Spleen (tissue), 11 donors: ENCODE results near the gene TPRG1. TPM values are rescaled to one million over a fixed set of nuclear protein-coding genes. Genes with fewer than 3 reads are reported as not detected.

Experiments used
- DNase-seq: peaks from one replicate; pipeline ENCODE4 v3.0.0-alpha.2; 2020
- H3K27ac ChIP-seq, 8 donors: fragments of 200-600 bp; sonication (generic) in 7 of 8; 1 replicate in 4 of 8; 2 replicates in 4 of 8; pipeline versions ENCODE4 v1.5.0 to v1.8.0; 2016 to 2021; ENCODE audit warnings: inconsistent platforms in 4 of 8, mild to moderate bottlenecking in 4 of 8, moderate library complexity in 1 of 8
- H3K27me3 ChIP-seq, 7 donors: fragments of 200-600 bp; sonication (generic) in 6 of 7; replicated peaks in 1 of 7; 1 replicate in 4 of 7; 2 replicates in 3 of 7; pipeline versions ENCODE4 v1.5.0 to v1.8.0; 2016 to 2021; ENCODE audit warnings: inconsistent platforms in 3 of 7, mild to moderate bottlenecking in 1 of 7
- H3K36me3 ChIP-seq, 6 donors: fragments of 200-600 bp; sonication (generic) in 5 of 6; 1 replicate in 4 of 6; 2 replicates in 2 of 6; pipeline versions ENCODE4 v1.5.0 to v1.8.0; 2016 to 2021; ENCODE audit warnings: inconsistent platforms in 2 of 6
- H3K4me1 ChIP-seq, 6 donors: fragments of 200-600 bp; sonication (generic) in 5 of 6; 1 replicate in 3 of 6; 2 replicates in 3 of 6; pipeline versions ENCODE4 v1.5.0 to v1.8.0; 2016 to 2021; ENCODE audit warnings: inconsistent platforms in 3 of 6
- H3K4me3 ChIP-seq, 8 donors: fragments of 200-600 bp; sonication (generic) in 7 of 8; 1 replicate in 4 of 8; 2 replicates in 4 of 8; pipeline versions ENCODE4 v1.5.0 to v1.8.0; 2016 to 2021; ENCODE audit warnings: inconsistent platforms in 4 of 8, mild to moderate bottlenecking in 4 of 8, moderate library complexity in 2 of 8
- H3K9me3 ChIP-seq, 8 donors: fragments of 200-600 bp; sonication (generic) in 7 of 8; 1 replicate in 4 of 8; 2 replicates in 4 of 8; pipeline versions ENCODE4 v1.5.0 to v1.8.0; 2016 to 2021; ENCODE audit warnings: inconsistent platforms in 4 of 8
- POLR2A ChIP-seq, 3 donors: fragments of 450-650 bp; IDR thresholded peaks; one replicate each; pipeline ENCODE4 v1.5.1; 2017; ENCODE audit warnings: antibody characterized with exemption in 3 of 3, mild to moderate bottlenecking in 1 of 3
- POLR2AphosphoS5 ChIP-seq, 3 donors: sonication (generic); formaldehyde crosslinking; IDR thresholded peaks; one replicate each; pipeline ENCODE4 v1.5.1; 2017; ENCODE audit warnings: antibody characterized with exemption in 3 of 3
- WGBS, 5 donors: extraction: QIAGEN DNeasy Blood & Tissue Kit in 3 of 5; methylation state at CpG; one replicate each; pipeline versions ENCODE4 v1.1.5 to v1.1.7; 2013 to 2018; 5-methylcytosine and 5-hydroxymethylcytosine counted together
- intact Hi-C: fragments of 100-400 bp; cut with DNase I; formaldehyde crosslinking; loops from one replicate; pipeline ENCODE4 v1.15.0; 2023; ENCODE audit warnings: low total_unique reads
- polyA plus RNA-seq, 3 donors: library from polyadenylated mRNA; stranded (reverse); fragments of 200-250 nt; gene quantifications; one replicate each; pipeline ENCODE4 v1.2.1, GENCODE V29; 2013
- total RNA-seq, 7 donors: library from RNA; depleted of rRNA in 3 of 7; stranded (reverse); fragments of >200 nt in 3 of 7; fragmentation: NEBNext Ultra II Directional in 4 of 7; extraction: Animal tissue kit (Norgen Biotek cat#: 25700) in 4 of 7; gene quantifications; one replicate each; pipeline versions ENCODE4 v1.1.0 to v1.2.1, GENCODE V29; 2016 to 2021
- TF ChIP-seq, protein P1 (sequence below), 11 experiments: fragments of 200-600 bp in 7 of 11; fragments of 450-650 bp in 4 of 11; sonication (generic) in 4 of 11; IDR thresholded peaks in 8 of 11; conservative IDR thresholded peaks in 3 of 11; 1 replicate in 7 of 11; 2 replicates in 4 of 11; pipeline versions ENCODE4 v1.4.0 to v1.8.0; 2016 to 2021; ENCODE audit warnings: antibody characterized with exemption in 11 of 11, inconsistent platforms in 4 of 11, mild to moderate bottlenecking in 1 of 11
- donor health status: healthy with polysubstance abuse.
- donor health status: DM: no; HTN: no; CAD: no; lungs with moderate emphysema.
- donor health status: DM: no; HTN: no; CAD: no.
- donor health status: Bipolar disorder and iron deficiency.
- donor health status: healthy.
- donor health status: DM: no; HTN: no; CAD: no.
- donor health status: DM: yes; HTN: yes; CAD: no.

The TPRG1 gene
- total and polyA plus RNA-seq, 10 donors = 0.29 to 11.7 (median 4.6) TPM

GRCh38 chr3:189309400-189309975 is 137.7 kb downstream of the TPRG1 start:
- H3K36me3 ChIP-seq = no peaks in the 10 kb centered on the region
- no peak for TF ChIP-seq POLR2A (IDR thresholded peaks at IDR 0.05)
- no peak for TF ChIP-seq POLR2AphosphoS5 (IDR thresholded peaks at IDR 0.05)
- TF ChIP-seq, protein P1, sequence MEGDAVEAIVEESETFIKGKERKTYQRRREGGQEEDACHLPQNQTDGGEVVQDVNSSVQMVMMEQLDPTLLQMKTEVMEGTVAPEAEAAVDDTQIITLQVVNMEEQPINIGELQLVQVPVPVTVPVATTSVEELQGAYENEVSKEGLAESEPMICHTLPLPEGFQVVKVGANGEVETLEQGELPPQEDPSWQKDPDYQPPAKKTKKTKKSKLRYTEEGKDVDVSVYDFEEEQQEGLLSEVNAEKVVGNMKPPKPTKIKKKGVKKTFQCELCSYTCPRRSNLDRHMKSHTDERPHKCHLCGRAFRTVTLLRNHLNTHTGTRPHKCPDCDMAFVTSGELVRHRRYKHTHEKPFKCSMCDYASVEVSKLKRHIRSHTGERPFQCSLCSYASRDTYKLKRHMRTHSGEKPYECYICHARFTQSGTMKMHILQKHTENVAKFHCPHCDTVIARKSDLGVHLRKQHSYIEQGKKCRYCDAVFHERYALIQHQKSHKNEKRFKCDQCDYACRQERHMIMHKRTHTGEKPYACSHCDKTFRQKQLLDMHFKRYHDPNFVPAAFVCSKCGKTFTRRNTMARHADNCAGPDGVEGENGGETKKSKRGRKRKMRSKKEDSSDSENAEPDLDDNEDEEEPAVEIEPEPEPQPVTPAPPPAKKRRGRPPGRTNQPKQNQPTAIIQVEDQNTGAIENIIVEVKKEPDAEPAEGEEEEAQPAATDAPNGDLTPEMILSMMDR (IDR thresholded peaks at IDR 0.05 in 8 of 11, conservative IDR thresholded peaks at IDR 0.05 in 3 of 11) = no peak
- WGBS, 5 donors = 72 to 85% (median 76%) methylated on average over 6 of the region's 6 CpGs
- H3K4me3 ChIP-seq = no peak overlapping the region
- intact Hi-C loops = no loop called here
- no peak overlapping the region for H3K27ac ChIP-seq
- DNase-seq = no peak
- H3K9me3 ChIP-seq = no peaks in the 10 kb centered on the region
- no peaks in the 10 kb centered on the region for H3K27me3 ChIP-seq
- H3K4me1 ChIP-seq = no peaks in the 10 kb centered on the region

DNA sequence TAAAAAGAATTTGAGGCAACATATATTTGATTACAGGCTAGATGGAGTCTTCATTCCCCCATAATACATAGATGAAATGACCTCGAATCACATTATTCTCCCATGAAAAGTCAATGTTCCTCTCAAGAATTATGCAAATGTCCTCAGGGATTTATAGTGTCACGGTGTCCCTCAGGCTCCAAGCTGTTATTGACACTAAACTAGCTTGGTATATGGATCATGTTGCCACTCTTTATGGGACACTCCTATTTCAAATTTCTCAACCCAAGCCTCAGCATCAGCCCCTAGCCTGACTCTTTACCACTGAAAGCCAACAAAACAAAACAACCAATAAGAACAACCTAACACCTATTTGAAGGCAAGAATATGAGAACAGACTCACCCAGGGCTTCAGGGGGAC is 139.8 kb downstream of the TPRG1 start:
- no peak overlapping the region for H3K27ac ChIP-seq
- no peak overlapping the region for H3K4me3 ChIP-seq
- 86 to 96% (median 90%) methylated on average over 2 of the region's 2 CpGs for WGBS, 5 donors
- H3K4me1 ChIP-seq = no peaks in the 10 kb centered on the region
- intact Hi-C loops = no loop called here
- no peaks in the 10 kb centered on the region for H3K27me3 ChIP-seq
- H3K9me3 ChIP-seq = no peaks in the 10 kb centered on the region
- DNase-seq = no peak
- TF ChIP-seq, protein P1 (IDR thresholded peaks at IDR 0.05 in 8 of 11, conservative IDR thresholded peaks at IDR 0.05 in 3 of 11) = no peak
- TF ChIP-seq POLR2AphosphoS5 (IDR thresholded peaks at IDR 0.05) = no peak
- no peak for TF ChIP-seq POLR2A (IDR thresholded peaks at IDR 0.05)
- H3K36me3 ChIP-seq = no peaks in the 10 kb centered on the region

- WGBS, 5 donors = 89 to 97% (median 95%) methylated on average over 4 of the region's 4 CpGs
- Histone ChIP-seq H3K36me3 (no peaks in the 10 kb centered on the region), H3K4me3 (no peak overlapping the region), H3K4me1 (no peaks in the 10 kb centered on the region), H3K27me3 (peaks cover 0 to 1% (median 0%) of the 10 kb centered on the region in 7 donors), H3K9me3 (no peaks in the 10 kb centered on the region), H3K27ac (no peak overlapping the region)
- no peak for DNase-seq
- intact Hi-C loops = no loop called here
- TF ChIP-seq, protein P1 (IDR thresholded peaks at IDR 0.05 in 8 of 11, conservative IDR thresholded peaks at IDR 0.05 in 3 of 11) = no peak
- TF ChIP-seq POLR2A (IDR thresholded peaks at IDR 0.05) (no peak), POLR2AphosphoS5 (IDR thresholded peaks at IDR 0.05) (no peak)
Observed at GRCh38 chr3:189312866-189313265, 141.1 kb downstream of the TPRG1 start.

DNA sequence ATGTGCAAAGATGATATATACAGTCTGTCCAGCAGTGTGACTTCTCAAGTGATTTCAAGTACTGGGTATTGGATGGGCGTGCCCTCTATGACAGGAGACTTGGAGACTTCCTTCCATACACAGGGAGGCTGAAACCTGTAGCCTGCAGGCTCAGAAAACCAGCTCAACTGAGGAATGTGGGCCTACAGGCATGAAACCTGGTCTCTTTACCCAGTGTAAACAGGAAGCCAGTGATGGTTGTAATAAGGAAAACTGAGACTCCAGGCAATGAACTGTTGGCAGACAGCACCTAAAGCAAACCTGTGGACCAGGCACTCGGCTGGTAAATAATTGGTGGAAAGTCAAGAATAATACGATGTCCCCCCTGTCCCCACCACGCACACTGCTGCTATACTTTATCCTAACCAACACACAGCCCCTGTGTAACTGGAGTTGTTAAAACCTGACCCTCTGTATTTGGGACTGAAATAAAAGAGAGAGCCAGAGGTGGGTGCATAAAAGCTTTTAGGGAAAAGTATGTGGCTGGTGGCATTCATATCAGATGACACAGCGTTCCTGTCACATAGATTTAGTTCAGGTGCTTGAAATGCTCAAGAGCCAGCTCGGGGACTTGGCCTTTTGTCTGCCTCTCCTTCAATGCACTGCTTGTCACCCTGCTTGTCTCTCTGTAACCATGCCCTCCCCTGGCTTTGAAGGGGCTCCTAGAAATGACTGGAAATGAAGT is 144.7 kb downstream of the TPRG1 start:
- H3K4me1 ChIP-seq = no peaks in the 10 kb centered on the region
- no peak for DNase-seq
- H3K27me3 ChIP-seq = peaks cover 0 to 9% (median 0%) of the 10 kb centered on the region in 7 donors
- H3K9me3 ChIP-seq = no peaks in the 10 kb centered on the region
- intact Hi-C loops = no loop called here
- WGBS, 5 donors = 76 to 90% (median 86%) methylated on average over 6 of the region's 6 CpGs
- no peak for TF ChIP-seq POLR2A (IDR thresholded peaks at IDR 0.05)
- TF ChIP-seq POLR2AphosphoS5 (IDR thresholded peaks at IDR 0.05) = no peak
- TF ChIP-seq, protein P1 (IDR thresholded peaks at IDR 0.05 in 8 of 11, conservative IDR thresholded peaks at IDR 0.05 in 3 of 11) = no peak
- no peak overlapping the region for H3K4me3 ChIP-seq
- no peaks in the 10 kb centered on the region for H3K36me3 ChIP-seq
- H3K27ac ChIP-seq = no peak overlapping the region
